ENCODE results near the gene SHROOM4. TPM values are rescaled to one million over a fixed set of nuclear protein-coding genes. Genes with fewer than 3 reads are reported as not detected.

SHROOM4 gene
- total RNA-seq, 2 donors from 2014 or later: 1.6 to 2.6 TPM

- intact Hi-C loops (cut with DNase I): no loop called here
- no peak for ATAC-seq
Measured at GRCh38 chrX:50596056-50596455, 217.9 kb downstream of the SHROOM4 start.

GRCh38 chrX:50594788-50595187, 219.2 kb downstream of the SHROOM4 start:
- no peaks in the 10 kb centered on the region for H3K27me3 ChIP-seq
- DNase-seq (no peak), ATAC-seq (no peak)
- H3K4me3 ChIP-seq: no peak overlapping the region
- intact Hi-C loops (cut with DNase I): no loop called here
- no peak overlapping the region for H3K27ac ChIP-seq
- no peaks in the 10 kb centered on the region for H3K4me1 ChIP-seq
- no peaks in the 10 kb centered on the region for H3K9me3 ChIP-seq
- TF ChIP-seq POLR2A (IDR thresholded peaks at IDR 0.05) (no peak), CTCF (IDR thresholded peaks at IDR 0.05) (no peak)
- H3K36me3 ChIP-seq (replicated peaks in 1 of 2; ENCODE audit: insufficient read depth in 1 of 2, low read depth in 2 of 2): no peaks in the 10 kb centered on the region

More at GRCh38 chrX:50596056-50596455, 217.9 kb downstream of the SHROOM4 start:
- Histone ChIP-seq H3K4me3 (no peak overlapping the region), H3K9me3 (no peaks in the 10 kb centered on the region), H3K4me1 (no peaks in the 10 kb centered on the region), H3K27ac (no peak overlapping the region), H3K36me3 (replicated peaks in 1 of 2; ENCODE audit: insufficient read depth in 1 of 2, low read depth in 2 of 2) (no peaks in the 10 kb centered on the region), H3K27me3 (no peaks in the 10 kb centered on the region)
- TF ChIP-seq POLR2A (IDR thresholded peaks at IDR 0.05) (no peak), CTCF (IDR thresholded peaks at IDR 0.05) (no peak)
- no peak for DNase-seq

- H3K36me3 ChIP-seq (replicated peaks in 1 of 2; ENCODE audit: insufficient read depth in 1 of 2, low read depth in 2 of 2): no peaks in the 10 kb centered on the region
- H3K27me3 ChIP-seq: no peaks in the 10 kb centered on the region
- H3K4me3 ChIP-seq: no peak overlapping the region
- H3K27ac ChIP-seq: no peak overlapping the region
- H3K9me3 ChIP-seq: no peaks in the 10 kb centered on the region
- H3K4me1 ChIP-seq: no peaks in the 10 kb centered on the region
- TF ChIP-seq CTCF (IDR thresholded peaks at IDR 0.05) (no peak), POLR2A (IDR thresholded peaks at IDR 0.05) (no peak)
- no peak for ATAC-seq
- WGBS, 2 donors: 82 to 85% methylated on average over 3 of the region's 3 CpGs
- no peak for DNase-seq
- intact Hi-C loops (cut with DNase I): loop anchor here (10.0 kb wide), 1 partner anchor 672 kb away; no protein-coding TSS in a partner anchor
Measured at GRCh38 chrX:50586980-50587379, 227.0 kb downstream of the SHROOM4 start.

- ATAC-seq: no peak
- Histone ChIP-seq H3K36me3 (replicated peaks in 1 of 2; ENCODE audit: insufficient read depth in 1 of 2, low read depth in 2 of 2) (no peaks in the 10 kb centered on the region), H3K4me1 (no peaks in the 10 kb centered on the region), H3K9me3 (no peaks in the 10 kb centered on the region), H3K27ac (no peak overlapping the region), H3K4me3 (no peak overlapping the region), H3K27me3 (no peaks in the 10 kb centered on the region)
- TF ChIP-seq POLR2A (IDR thresholded peaks at IDR 0.05): no peak
- TF ChIP-seq CTCF (IDR thresholded peaks at IDR 0.05): no peak
- DNase-seq: no peak
- intact Hi-C loops (cut with DNase I): loop anchor here (10.0 kb wide), 1 partner anchor 672 kb away; no protein-coding TSS in a partner anchor
Measured at GRCh38 chrX:50586407-50586806, 227.6 kb downstream of the SHROOM4 start.

- H3K4me3 ChIP-seq: no peak overlapping the region
- no peaks in the 10 kb centered on the region for H3K4me1 ChIP-seq
- no peak for DNase-seq
- intact Hi-C loops (cut with DNase I): loop anchor here (10.0 kb wide), 1 partner anchor 667 kb away; no protein-coding TSS in a partner anchor
- 43 to 44% methylated on average over 1 of the region's 1 CpG for WGBS, 2 donors
- no peaks in the 10 kb centered on the region for H3K36me3 ChIP-seq (replicated peaks in 1 of 2; ENCODE audit: insufficient read depth in 1 of 2, low read depth in 2 of 2)
- H3K27ac ChIP-seq: no peak overlapping the region
- no peaks in the 10 kb centered on the region for H3K9me3 ChIP-seq
- TF ChIP-seq POLR2A (IDR thresholded peaks at IDR 0.05) (no peak), CTCF (IDR thresholded peaks at IDR 0.05) (no peak)
- no peak for ATAC-seq
- no peaks in the 10 kb centered on the region for H3K27me3 ChIP-seq
Measured at GRCh38 chrX:50581405-50581804, 232.6 kb downstream of the SHROOM4 start.

Measured in body of pancreas (tissue), 4 donors.